ENCODE data around the gene SERPINB3.

The SERPINB3 gene

GRCh38 chr18:63702660-63703059 lies 41.0 kb upstream of the SERPINB3 start, which contains the start of gene SERPINB11:
Gene SERPINB11, plus strand, starts transcription at chr18:63702960. Its CDS starts 7,234 bp downstream, at chr18:63710194.
- Histone ChIP-seq H3K4me2 (ENCODE audit: low read length) (no peak within 1 kb of the TSS), H3K79me2 (ENCODE audit: control insufficient read depth, low read length) (no peaks in the 10 kb centered on the region), H3K27ac (ENCODE audit: low read depth, low read length) (no peak within 1 kb of the TSS), H3K4me1 (ENCODE audit: control insufficient read depth, low read length) (no peaks in the 10 kb centered on the region), H4K20me1 (ENCODE audit: control insufficient read depth, insufficient read depth, low read depth, low read length) (no peaks in the 10 kb centered on the region), H3K4me3 (ENCODE audit: low read length) (no peak within 1 kb of the TSS), H3K27me3 (ENCODE audit: control insufficient read depth, low read length) (no peaks in the 10 kb centered on the region), H3K36me3 (ENCODE audit: control insufficient read depth, low read length) (no peaks in the 10 kb centered on the region), H3F3A (ENCODE audit: control insufficient read depth, insufficient read depth) (no peaks in the 10 kb centered on the region), H3K9me2 (replicated peaks; ENCODE audit: control insufficient read depth, low read length) (no peaks in the 10 kb centered on the region), H3K9me3 (ENCODE audit: control insufficient read depth, insufficient read depth, low read length) (no peaks in the 10 kb centered on the region)
- TF ChIP-seq EZH2phosphoT487 (IDR thresholded peaks at IDR 0.05; ENCODE audit: borderline replicate concordance, low read length): no peak
- TF ChIP-seq CTCF (IDR thresholded peaks at IDR 0.05; ENCODE audit: low read depth, low read length, poor library complexity, severe bottlenecking): no peak

GRCh38 chr18:63701952-63702351 lies 40.3 kb upstream of the SERPINB3 start:
- no peaks in the 10 kb centered on the region for H4K20me1 ChIP-seq (ENCODE audit: control insufficient read depth, insufficient read depth, low read depth, low read length)
- TF ChIP-seq CTCF (IDR thresholded peaks at IDR 0.05; ENCODE audit: low read depth, low read length, poor library complexity, severe bottlenecking) (no peak), EZH2phosphoT487 (IDR thresholded peaks at IDR 0.05; ENCODE audit: borderline replicate concordance, low read length) (no peak)
- H3K79me2 ChIP-seq (ENCODE audit: control insufficient read depth, low read length): no peaks in the 10 kb centered on the region
- no peaks in the 10 kb centered on the region for H3K9me2 ChIP-seq (replicated peaks; ENCODE audit: control insufficient read depth, low read length)
- no peaks in the 10 kb centered on the region for H3F3A ChIP-seq (ENCODE audit: control insufficient read depth, insufficient read depth)
- H3K27ac ChIP-seq (ENCODE audit: low read depth, low read length): no peak overlapping the region
- no peak overlapping the region for H3K4me2 ChIP-seq (ENCODE audit: low read length)
- H3K9me3 ChIP-seq (ENCODE audit: control insufficient read depth, insufficient read depth, low read length): no peaks in the 10 kb centered on the region
- no peaks in the 10 kb centered on the region for H3K36me3 ChIP-seq (ENCODE audit: control insufficient read depth, low read length)
- no peaks in the 10 kb centered on the region for H3K27me3 ChIP-seq (ENCODE audit: control insufficient read depth, low read length)
- no peaks in the 10 kb centered on the region for H3K4me1 ChIP-seq (ENCODE audit: control insufficient read depth, low read length)
- H3K4me3 ChIP-seq (ENCODE audit: low read length): no peak overlapping the region

GRCh38 chr18:63700501-63700900 lies 38.8 kb upstream of the SERPINB3 start:
- Histone ChIP-seq H3K4me2 (ENCODE audit: low read length) (no peak overlapping the region), H3K9me2 (replicated peaks; ENCODE audit: control insufficient read depth, low read length) (no peaks in the 10 kb centered on the region), H3K27me3 (ENCODE audit: control insufficient read depth, low read length) (no peaks in the 10 kb centered on the region), H3K27ac (ENCODE audit: low read depth, low read length) (no peak overlapping the region), H4K20me1 (ENCODE audit: control insufficient read depth, insufficient read depth, low read depth, low read length) (no peaks in the 10 kb centered on the region), H3K79me2 (ENCODE audit: control insufficient read depth, low read length) (no peaks in the 10 kb centered on the region), H3K4me1 (ENCODE audit: control insufficient read depth, low read length) (no peaks in the 10 kb centered on the region), H3F3A (ENCODE audit: control insufficient read depth, insufficient read depth) (no peaks in the 10 kb centered on the region), H3K4me3 (ENCODE audit: low read length) (no peak overlapping the region), H3K36me3 (ENCODE audit: control insufficient read depth, low read length) (no peaks in the 10 kb centered on the region), H3K9me3 (ENCODE audit: control insufficient read depth, insufficient read depth, low read length) (no peaks in the 10 kb centered on the region)
- no peak for TF ChIP-seq CTCF (IDR thresholded peaks at IDR 0.05; ENCODE audit: low read depth, low read length, poor library complexity, severe bottlenecking)
- no peak for TF ChIP-seq EZH2phosphoT487 (IDR thresholded peaks at IDR 0.05; ENCODE audit: borderline replicate concordance, low read length)
